ENCODE measurements around the gene RBM4B.

RBM4B gene

GRCh38 chr11:66686801-66687750 lies 9.4 kb upstream of the RBM4B start:
- no peak for DNase-seq (ENCODE audit: low read depth)

GRCh38 chr11:66686100-66686785 lies 8.6 kb upstream of the RBM4B start:
- DNase-seq (ENCODE audit: low read depth): no peak

- DNase-seq (ENCODE audit: low read depth): no peak
Measured at GRCh38 chr11:66685276-66686099, 7.8 kb upstream of the RBM4B start.

- DNase-seq (ENCODE audit: low read depth): no peak
Measured at GRCh38 chr11:66684635-66685034, 6.9 kb upstream of the RBM4B start.

GRCh38 chr11:66683877-66684276 lies 6.2 kb upstream of the RBM4B start:
- DNase-seq (ENCODE audit: low read depth): no peak

- no peak for DNase-seq (ENCODE audit: low read depth)
Measured at GRCh38 chr11:66680966-66681645, 3.4 kb upstream of the RBM4B start.

- DNase-seq (ENCODE audit: low read depth): no peak
Measured at GRCh38 chr11:66676931-66677598, 622 bp downstream of the RBM4B start.

- no peak for DNase-seq (ENCODE audit: low read depth)
Measured at GRCh38 chr11:66676282-66676919, 1.3 kb downstream of the RBM4B start.

- DNase-seq (ENCODE audit: low read depth): no peak
Measured at GRCh38 chr11:66674964-66675602, 2.6 kb downstream of the RBM4B start.

GRCh38 chr11:66670816-66671215 lies 6.9 kb downstream of the RBM4B start:
- no peak for DNase-seq (ENCODE audit: low read depth)

GRCh38 chr11:66665369-66665768 lies 12.3 kb downstream of the RBM4B start:
- no peak for DNase-seq (ENCODE audit: low read depth)

GRCh38 chr11:66663741-66664296 lies 13.9 kb downstream of the RBM4B start:
- no peak for DNase-seq (ENCODE audit: low read depth)

GRCh38 chr11:66659763-66660162 lies 17.9 kb downstream of the RBM4B start:
- DNase-seq (ENCODE audit: low read depth): no peak

GRCh38 chr11:66653123-66653522 lies 24.6 kb downstream of the RBM4B start:
- no peak for DNase-seq (ENCODE audit: low read depth)

GRCh38 chr11:66652651-66653050 lies 25.0 kb downstream of the RBM4B start:
- DNase-seq (ENCODE audit: low read depth): no peak

- DNase-seq (ENCODE audit: low read depth): no peak
Measured at GRCh38 chr11:66651016-66651415, 26.7 kb downstream of the RBM4B start.

GRCh38 chr11:66649903-66650302 lies 27.8 kb downstream of the RBM4B start:
- no peak for DNase-seq (ENCODE audit: low read depth)

GRCh38 chr11:66646828-66647227 lies 30.9 kb downstream of the RBM4B start:
- DNase-seq (ENCODE audit: low read depth): no peak

GRCh38 chr11:66643745-66644437 lies 33.8 kb downstream of the RBM4B start:
- DNase-seq (ENCODE audit: low read depth): no peak

Measured in CMK (cell line).